ENCODE data around the gene COL6A1.

The COL6A1 gene

DNA sequence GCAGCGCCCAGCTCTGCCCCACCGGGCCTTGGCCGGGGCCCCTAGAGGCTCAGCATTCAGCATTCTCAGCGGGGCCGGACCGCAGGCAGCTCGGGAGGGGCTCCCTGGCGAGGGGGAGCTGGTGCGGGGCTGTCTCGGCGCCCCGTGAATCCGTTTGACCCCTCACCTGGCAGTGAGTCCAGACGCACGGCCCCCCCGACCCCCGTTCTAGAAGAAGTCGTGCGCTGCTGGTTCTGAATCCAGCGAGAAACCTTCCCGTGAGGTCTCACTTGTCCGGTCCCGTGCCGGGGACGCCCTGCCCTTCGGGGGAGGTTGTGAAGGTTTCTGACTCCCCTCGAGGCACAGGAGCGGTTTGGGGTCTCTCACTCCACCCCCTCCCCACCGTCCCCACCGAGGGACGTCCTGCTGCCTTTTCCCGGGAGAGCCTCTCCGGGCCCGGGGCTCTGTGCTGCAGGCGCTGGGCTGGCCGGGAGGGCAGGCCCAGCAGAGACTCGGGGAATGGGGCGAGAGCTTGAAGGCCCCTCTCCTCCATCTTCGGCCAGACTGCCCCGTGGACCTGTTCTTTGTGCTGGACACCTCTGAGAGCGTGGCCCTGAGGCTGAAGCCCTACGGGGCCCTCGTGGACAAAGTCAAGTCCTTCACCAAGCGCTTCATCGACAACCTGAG lies 655 bp downstream of the COL6A1 start:
- DNase-seq (ENCODE audit: low read depth in 2 of 2): no peak

DNA sequence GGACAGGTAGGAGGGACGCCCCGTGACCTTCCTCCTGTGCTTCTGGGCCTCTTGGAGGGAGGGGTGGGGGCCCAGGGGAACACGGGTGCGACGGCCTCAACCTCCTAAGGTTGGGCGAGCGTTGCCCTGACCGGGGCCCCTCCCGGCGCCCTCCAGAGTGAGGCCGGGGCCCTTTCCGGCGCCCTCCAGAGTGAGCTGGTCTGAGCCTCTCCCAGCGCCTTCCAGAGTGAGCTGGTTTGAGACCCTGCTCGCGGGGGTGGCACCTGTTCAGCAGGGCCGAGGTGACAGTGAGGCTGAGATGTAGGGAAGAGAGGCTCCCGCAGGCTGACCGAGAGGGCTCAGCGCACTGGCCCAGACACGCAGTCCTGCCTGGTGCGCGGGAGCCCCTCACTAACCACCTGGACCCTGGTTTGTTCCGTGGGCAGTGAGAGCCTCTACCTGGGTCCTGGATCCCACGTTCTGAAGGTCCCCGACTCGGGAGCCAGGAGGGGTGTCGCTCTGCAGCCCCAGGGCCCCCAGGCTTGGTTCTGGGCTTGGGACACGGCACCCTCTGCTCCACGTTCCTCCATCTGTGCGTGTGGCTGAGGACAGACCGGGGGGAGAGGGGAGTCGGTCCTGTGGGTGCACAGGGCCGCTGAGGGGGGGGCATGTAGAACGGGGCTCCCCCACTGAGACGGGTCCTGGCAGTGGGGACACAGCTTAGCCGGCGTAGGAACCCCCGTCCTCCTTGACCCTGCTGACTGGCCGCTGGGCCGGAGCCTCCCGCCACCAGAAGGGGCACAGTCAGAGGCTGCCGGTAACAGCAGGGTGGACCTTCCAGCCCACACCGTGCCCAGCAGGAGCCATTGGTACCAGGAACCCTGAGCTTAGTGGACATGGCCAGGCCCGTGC lies 1.4 kb downstream of the COL6A1 start:
- DNase-seq (ENCODE audit: low read depth in 2 of 2): no peak

DNA sequence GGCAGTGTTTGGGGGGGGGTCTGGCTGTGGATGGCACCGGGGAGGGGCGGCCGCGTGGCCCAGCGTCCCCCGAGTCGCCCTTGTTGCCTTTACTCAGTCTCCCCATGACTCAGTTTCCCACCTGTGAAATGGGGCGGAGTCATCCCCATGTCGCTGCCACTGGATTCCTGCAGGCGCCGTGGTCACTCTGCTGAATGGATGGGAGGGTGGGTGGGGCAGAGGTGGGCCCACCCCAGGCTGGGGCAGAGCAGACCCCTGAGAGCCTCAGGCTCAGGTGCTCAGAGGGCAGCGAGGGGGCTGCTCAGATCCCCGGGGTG lies 2.0 kb downstream of the COL6A1 start:
- DNase-seq (ENCODE audit: low read depth in 2 of 2): no peak

DNA sequence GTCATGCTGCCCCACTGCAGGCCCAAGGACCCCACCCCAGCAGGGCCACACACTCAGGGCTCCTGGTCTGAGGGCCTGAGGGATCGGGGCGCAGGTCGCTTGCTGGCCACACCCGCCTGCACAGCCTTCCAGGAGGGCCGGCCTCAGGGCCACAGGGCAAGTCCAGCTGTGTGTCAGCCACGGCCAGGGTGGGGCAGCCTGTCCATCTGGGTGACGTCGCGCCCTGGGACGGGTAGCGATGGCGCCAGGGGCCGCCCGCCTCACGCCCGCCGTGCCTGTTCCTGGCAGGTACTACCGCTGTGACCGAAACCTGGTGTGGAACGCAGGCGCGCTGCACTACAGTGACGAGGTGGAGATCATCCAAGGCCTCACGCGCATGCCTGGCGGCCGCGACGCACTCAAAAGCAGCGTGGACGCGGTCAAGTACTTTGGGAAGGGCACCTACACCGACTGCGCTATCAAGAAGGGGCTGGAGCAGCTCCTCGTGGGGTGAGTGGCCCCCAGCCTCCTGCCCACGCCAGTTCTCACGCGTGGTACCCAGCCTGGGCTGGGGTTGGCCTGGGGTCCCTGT lies 2.5 kb downstream of the COL6A1 start:
- DNase-seq (ENCODE audit: low read depth in 2 of 2): no peak

DNA sequence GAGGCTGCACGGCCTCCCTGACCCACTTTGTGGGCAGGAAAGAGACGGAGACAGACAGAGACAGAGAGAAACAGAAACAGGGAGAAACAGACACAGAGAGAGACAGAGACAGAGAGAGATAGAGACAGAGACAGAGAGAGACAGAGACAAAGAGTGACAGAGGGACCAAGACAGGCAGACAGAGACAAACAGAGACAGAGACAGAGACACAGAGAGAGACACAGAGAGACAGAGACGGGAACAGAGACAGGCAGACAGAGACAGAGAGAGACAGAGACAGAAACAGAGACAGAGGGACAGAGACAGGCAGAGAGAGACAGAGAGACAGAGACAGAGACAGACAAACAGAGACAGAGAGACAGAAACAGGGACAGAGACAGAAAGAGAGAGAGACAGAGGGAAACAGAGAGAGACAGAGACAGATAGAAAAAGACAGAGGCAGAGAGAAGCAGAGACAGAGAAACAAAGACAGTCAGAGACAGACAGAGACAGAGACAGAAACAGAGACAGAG lies 3.1 kb downstream of the COL6A1 start:
- DNase-seq (ENCODE audit: low read depth in 2 of 2): no peak

DNA sequence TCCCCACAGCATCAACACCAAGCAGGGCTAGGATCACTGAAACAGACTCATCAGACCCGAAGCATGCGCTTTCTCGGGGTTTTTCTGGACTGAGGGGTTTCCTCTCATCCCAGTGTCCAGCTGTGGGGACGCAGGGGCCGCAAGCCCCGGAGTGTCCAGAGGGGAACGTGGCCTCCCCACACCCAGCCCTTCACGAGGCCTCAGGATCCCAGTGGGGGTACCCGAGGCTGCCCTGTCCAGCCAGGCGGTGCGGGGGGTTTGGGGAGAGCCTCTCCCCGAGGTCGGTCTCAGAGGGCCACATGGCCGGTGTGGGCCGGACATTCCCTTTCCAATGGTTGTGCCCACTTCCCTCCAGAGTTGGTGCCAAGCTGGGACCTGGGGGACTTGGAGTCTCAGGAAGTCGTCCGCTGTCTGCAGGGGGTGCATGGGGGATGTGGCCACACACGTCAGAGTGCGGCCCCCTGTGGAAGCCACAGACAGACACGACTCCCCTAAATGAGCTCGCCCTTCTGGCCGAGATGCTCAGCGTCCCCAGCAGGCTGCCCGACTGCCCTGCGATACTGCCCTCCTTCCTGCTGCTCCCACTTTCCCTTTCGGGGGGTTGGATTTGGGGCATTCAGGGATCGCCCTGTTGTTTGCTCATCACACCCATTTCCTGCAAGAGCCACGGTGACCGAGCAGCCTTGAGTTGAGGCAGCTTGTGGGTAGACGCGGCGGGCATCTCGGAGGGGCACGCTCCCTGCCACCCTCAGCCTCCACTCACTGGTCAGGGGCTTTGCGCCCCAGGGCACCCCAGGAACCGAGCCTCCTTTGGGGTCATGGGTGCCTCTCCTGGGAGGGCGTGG lies 4.1 kb downstream of the COL6A1 start:
- DNase-seq (ENCODE audit: low read depth in 2 of 2): no peak

DNA sequence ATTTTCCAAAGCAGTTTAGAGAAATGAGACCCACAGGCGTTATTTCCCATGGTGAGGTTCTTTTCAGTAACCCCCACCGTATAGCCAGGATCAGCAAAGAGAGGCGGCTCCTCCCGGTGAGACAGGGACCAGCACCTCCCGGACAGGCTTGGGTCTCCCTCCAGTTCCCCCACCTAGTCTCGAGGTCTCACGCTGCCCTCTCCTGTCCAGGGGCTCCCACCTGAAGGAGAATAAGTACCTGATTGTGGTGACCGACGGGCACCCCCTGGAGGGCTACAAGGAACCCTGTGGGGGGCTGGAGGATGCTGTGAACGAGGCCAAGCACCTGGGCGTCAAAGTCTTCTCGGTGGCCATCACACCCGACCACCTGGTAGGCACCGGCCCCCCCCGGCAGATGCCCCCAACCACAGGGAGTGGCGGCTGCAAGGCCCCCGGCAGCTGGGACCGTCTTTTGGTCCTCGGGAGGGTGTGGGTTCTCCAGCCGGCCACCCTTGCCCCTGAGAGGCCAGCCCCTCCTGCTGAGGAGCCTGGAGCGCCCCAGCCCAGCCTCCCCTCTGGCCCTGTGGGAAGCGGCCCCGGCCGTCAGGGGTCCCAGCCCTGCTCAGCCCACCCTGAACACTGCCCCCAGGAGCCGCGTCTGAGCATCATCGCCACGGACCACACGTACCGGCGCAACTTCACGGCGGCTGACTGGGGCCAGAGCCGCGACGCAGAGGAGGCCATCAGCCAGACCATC lies 4.9 kb downstream of the COL6A1 start:
- no peak for DNase-seq (ENCODE audit: low read depth in 2 of 2)

DNA sequence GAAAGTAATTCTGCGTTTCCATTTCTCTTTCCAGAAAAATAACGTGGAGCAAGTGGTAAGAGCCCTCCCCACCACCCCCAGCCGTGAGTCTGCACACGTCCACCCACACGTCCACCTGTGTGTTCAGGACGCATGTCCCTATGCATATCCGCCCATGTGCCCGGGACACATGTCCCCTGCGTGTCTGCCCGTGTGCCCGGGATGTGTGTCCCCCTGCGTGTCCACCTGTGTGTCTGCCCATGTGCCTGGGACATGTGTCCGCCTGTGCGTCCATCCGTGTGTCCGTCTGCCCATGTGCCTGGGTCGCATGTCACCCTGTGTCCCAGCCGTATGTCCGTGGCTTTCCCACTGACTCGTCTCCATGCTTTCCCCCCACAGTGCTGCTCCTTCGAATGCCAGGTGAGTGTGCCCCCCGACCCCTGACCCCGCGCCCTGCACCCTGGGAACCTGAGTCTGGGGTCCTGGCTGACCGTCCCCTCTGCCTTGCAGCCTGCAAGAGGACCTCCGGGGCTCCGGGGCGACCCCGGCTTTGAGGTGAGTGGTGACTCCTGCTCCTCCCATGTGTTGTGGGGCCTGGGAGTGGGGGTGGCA lies 5.6 kb downstream of the COL6A1 start:
- DNase-seq (ENCODE audit: low read depth in 2 of 2): no peak

DNA sequence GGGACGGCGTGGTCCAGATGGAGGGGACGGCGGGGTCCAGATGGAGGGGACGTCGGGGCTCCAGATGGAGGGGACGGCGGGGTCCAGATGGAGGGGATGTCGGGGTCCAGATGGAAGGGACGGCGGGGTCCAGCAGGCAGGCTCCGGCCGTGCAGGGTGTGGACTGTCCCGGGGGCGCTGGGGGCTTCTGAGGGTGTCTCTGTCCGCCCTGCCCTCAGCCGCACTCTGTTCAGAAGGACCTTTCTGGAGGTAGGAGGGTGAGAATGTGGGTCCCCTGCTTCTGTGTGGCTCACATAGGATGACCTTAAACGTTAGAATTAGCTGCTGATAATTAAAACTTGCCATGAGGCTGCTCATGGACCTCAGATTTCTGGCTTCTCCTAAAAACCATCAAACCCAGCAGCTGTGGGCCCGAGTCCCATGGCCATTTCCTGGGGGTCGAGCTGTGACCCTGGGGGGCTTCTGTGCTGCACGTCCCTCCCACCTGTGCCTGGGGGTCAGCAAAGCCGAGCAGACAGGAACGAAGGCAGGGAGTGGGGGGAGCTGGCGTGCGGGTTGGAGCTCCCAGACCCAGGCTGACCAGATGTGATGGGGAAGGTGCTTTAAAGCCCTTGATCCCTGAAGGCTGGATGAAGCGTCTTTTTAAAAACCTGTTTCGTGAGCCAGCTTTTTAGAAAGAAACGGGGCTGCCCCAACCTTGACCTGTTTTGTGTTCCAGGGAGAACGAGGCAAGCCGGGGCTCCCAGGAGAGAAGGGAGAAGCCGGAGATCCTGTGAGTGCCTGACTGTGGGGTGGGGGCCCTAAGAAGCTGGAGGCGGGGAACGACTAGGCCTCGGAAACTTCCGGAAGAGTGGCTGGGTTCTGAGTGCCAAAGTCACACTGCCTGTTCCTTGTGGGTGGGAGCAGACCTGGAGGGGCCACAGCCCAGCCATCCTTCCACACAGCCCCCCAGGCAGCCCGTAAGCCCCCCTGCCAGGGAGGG lies 7.1 kb downstream of the COL6A1 start:
- DNase-seq (ENCODE audit: low read depth in 2 of 2): no peak

DNA sequence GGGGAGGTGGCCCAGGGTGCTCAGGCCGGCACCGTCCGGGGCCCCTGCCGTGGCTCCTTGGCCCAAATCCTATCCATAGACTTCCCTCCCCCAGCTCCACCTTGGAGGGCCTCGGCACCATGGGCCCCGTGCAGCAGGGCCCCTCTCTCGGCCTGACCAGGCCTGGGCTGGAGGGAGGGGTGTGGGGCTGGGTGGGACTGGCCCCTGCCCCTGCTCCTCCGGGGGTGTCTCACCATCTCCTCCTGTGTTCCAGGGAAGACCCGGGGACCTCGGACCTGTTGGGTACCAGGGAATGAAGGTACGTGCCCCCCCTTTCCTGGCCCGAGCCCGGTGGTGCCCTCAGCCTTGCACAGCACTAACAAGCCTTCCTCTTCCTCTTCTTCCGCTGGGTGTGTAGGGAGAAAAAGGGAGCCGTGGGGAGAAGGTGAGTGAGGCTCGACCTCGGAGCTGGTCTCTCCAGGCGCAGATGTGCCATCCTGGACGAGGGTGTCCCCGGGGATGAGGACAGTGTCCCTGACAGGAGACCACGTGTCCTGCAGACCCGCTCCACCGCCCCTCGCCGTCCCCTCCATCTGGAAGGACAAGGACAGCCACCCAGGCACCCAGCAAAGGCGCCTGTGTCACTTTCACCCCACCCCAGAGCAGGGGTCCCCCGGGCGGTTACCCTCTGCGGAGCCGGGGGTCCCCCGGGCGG lies 7.9 kb downstream of the COL6A1 start:
- DNase-seq (ENCODE audit: low read depth in 2 of 2): no peak

DNA sequence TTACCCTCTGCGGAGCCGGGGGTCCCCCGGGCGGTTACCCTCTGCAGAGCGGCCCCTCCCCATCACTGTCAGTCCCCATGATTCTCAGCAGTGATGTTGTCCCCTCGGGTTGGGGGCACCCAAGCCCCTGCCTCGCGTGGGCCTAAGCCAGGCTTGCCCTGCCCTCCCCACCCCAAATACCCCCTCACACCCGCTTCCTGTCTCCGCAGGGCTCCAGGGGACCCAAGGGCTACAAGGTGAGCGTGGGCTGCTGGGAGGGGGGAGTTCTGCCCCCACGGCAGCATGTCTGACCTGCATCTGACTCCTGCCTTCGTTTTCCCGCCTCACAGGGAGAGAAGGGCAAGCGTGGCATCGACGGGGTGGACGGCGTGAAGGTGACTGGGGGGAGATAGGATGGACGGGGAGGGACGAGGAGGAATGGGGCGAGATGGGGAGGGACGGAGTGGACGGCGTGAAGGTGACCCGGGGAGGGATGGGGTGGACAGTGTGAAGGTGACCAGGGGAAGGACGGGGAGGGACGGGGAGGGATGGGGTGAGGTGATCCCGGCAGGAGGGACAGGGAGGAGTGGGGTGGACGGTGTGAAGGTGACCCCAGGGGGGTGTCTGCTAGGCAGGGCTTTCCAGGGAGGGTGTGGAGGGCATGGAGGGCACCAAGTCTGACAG lies 8.6 kb downstream of the COL6A1 start:
- DNase-seq (ENCODE audit: low read depth in 2 of 2): no peak

DNA sequence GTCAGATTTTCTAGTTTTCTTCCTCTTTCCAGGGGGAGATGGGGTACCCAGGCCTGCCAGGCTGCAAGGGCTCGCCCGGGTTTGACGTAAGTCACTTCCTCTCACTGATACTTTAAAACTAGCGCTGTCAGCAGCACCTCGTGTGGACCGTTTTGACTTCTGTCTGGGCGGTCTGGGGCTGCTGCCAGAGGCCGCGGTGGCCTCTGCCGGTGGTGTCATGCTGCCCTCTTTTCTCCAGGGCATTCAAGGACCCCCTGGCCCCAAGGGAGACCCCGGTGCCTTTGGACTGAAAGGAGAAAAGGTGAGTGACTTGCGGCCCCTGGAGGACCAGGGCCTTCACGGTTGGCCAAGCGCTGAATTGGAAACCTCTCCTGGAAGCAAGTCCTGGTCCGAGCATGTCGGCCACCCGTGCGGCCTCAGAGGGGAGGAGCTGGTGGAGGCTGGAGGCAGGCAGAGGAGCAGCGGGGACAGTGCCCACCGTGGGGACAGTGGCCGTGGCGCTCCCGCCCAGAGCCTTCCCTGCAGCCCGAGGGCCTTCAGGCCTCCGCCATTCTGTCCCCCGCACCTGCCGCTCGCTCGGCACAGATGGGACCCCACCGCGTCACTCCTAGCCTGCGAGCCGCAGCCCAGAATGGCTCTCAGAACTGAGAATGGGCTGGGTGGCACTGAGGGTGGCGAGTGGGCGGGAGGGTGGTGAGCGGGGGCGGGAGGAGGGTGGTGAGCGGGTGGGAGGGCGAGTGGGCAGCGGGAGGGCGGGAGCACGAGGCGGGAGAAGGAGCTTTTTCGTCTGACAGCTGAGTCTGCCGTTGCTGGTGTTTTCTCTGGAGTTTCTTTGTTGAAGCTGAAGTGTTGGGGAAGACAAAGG lies 9.4 kb downstream of the COL6A1 start:
- DNase-seq (ENCODE audit: low read depth in 2 of 2): no peak

DNA sequence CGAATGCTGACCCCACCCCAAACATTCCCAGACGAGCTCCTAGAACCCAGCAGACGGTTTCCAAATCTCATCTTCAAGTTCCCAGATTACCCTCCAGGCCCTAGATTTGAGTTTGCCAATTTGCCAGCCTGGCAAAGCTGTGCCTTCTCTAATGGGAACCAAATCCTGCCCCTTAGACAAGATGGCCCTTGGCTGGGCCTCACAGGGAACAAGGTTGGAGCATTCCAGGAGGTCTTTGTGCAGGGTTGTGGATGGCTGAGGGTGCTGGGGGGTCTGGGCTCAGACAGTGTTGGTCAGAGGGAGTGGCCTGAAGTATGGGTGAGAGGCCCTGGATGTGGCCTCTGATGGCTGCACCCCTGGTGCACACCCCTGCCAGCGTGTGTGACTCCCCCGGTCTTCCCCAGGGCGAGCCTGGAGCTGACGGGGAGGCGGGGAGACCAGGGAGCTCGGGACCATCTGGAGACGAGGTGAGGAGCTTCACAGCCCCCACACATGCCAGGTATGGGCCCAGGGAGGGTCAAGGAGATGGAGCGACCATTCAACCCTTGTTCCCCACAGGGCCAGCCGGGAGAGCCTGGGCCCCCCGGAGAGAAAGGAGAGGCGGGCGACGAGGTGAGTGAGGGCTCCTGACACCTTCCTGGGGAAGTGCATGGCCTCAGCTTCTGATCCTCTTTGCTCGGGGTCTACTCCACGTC lies 10.2 kb downstream of the COL6A1 start:
- no peak for DNase-seq (ENCODE audit: low read depth in 2 of 2)

DNA sequence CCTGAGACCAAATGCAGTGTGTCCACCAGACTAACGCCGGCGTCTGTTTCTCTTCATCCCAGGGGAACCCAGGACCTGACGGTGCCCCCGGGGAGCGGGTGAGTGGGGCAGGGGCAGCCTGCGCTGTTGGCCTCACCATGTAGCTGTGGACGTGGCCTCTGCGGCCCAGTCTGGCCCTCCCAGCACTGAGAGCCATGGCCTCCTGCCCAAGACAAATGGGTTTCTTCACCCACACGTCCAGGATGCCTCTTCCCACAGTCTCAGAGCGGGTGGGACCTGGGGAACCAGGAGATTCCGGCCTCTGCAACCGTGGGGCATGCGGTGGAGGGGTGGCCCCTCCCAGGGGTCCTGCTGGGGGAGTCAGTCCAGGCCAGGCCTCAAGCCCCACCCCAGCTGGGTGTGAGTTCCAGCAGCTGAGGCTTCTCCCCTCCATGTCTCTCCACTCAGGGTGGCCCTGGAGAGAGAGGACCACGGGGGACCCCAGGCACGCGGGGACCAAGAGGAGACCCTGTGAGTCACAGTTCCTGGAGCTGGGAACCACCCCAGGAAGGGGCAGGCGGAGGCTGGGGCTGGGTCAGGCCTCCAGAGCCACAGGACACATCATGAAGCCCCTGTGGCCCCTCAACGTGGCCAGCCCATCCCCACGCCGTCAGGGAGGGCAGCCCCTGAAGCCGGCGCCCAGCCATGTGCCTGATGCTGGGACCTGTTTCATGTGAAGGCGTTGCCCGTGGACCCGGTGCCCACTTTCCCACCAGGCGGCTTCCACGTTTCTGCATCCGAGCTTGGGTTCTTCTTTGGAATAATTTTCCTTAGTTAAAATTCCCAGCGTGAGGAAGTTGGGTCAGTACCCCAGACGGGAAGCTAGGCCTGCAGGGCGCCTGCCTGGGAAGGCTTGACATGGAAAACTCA lies 11.0 kb downstream of the COL6A1 start:
- no peak for DNase-seq (ENCODE audit: low read depth in 2 of 2)

DNA sequence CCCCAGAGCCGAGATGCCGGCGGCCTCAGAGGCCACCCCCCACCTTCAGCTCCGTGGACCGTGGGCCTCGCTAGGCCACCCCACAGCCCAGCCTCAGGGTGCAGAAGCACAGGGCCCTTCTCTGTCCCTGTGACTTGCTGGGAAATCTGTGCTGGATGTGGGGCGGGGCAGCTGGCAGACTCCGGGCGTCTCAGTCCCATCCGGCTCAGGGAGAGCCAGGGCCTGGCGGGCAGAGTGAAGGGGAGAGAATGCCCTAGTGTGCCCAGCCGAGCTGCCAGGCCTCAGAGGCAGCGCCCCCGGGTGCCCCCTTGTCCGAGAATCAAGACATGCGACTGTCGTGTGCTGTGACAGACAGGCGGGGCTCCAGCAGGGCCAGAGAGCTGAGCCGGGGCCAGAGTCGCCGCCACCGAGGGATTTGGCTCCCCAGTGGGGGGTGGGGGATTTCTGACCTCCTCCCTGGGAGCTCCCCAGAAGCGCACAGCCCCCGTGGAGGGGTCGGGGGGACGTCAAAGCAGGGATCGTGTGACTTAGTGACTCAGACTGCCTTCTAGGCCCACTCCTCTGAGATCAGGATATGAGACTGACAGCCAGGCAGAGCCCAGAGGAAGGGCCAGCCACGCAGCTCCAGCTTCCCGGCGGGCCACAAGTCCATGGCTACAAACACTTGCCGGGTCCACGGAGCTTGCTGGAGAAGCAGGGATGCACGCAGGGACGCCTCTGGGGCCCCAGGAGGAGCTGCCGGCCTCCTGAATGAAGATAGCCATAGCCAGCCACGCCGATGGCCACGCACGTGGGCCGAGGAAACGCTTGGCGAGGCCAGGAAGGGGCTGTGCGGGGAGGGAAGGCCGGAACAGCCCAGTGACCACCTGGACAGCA lies 11.9 kb downstream of the COL6A1 start:
- DNase-seq (ENCODE audit: low read depth in 2 of 2): no peak
